Hepatocyte (in vitro differentiated cells): ENCODE data around the gene HEXB. TPM values are rescaled to one million over a fixed set of nuclear protein-coding genes. Genes with fewer than 3 reads are reported as not detected.

Experiments
- DNase-seq: peaks from one replicate; pipeline ENCODE4 v3.0.0-alpha.2; 2016; ENCODE audit warnings: low spot score
- H2AFZ ChIP-seq: fragments of 200-600 bp; sonication (generic); 2 replicates; pipeline ENCODE4 v1.6.0; 2016; ENCODE audit warnings: antibody characterized with exemption, mild to moderate bottlenecking
- H3K27ac ChIP-seq: fragments of 200-600 bp; sonication (generic); 2 replicates; pipeline ENCODE4 v1.5.1; 2016; ENCODE audit warnings: mild to moderate bottlenecking
- H3K27me3 ChIP-seq: fragments of 200-600 bp; sonication (generic); 2 replicates; pipeline ENCODE4 v1.6.1; 2016
- H3K36me3 ChIP-seq: fragments of 200-600 bp; sonication (generic); replicated peaks from 2 replicates; pipeline ENCODE4 v1.5.1; 2016; ENCODE audit warnings: low read depth; ENCODE audit not compliant: insufficient read depth
- H3K4me1 ChIP-seq: fragments of 200-600 bp; sonication (generic); 2 replicates; pipeline ENCODE4 v1.5.1; 2016; ENCODE audit warnings: mild to moderate bottlenecking, moderate library complexity; ENCODE audit not compliant: insufficient read depth
- H3K4me2 ChIP-seq: fragments of 200-600 bp; sonication (generic); 2 replicates; pipeline ENCODE4 v1.6.0; 2016
- H3K4me3 ChIP-seq: fragments of 200-600 bp; sonication (generic); 2 replicates; pipeline ENCODE4 v1.5.1; 2016; ENCODE audit warnings: mild to moderate bottlenecking
- H3K79me2 ChIP-seq: fragments of 200-600 bp; sonication (generic); 2 replicates; pipeline ENCODE4 v1.6.0; 2017; ENCODE audit warnings: mild to moderate bottlenecking
- H3K9me2 ChIP-seq: fragments of 200-600 bp; sonication (generic); replicated peaks from 2 replicates; pipeline ENCODE4 v1.6.0; 2017; ENCODE audit warnings: mild to moderate bottlenecking; ENCODE audit not compliant: insufficient read depth
- H3K9me3 ChIP-seq: fragments of 200-600 bp; sonication (generic); 2 replicates; pipeline ENCODE4 v1.5.1; 2016; ENCODE audit warnings: low read depth, mild to moderate bottlenecking
- H4K20me1 ChIP-seq: fragments of 200-600 bp; sonication (generic); 2 replicates; pipeline ENCODE4 v1.6.0; 2016; ENCODE audit warnings: mild to moderate bottlenecking; ENCODE audit not compliant: insufficient read depth, poor library complexity, severe bottlenecking
- CTCF ChIP-seq: fragments of 200-600 bp; sonication (generic); IDR thresholded peaks from 2 replicates; pipeline ENCODE4 v1.5.1; 2016; ENCODE audit warnings: antibody characterized with exemption, mild to moderate bottlenecking; ENCODE audit not compliant: poor library complexity
- EZH2 ChIP-seq: fragments of 200-600 bp; sonication (generic); IDR thresholded peaks from 2 replicates; pipeline ENCODE4 v1.6.1; 2016; ENCODE audit warnings: antibody characterized with exemption, mild to moderate bottlenecking, borderline replicate concordance
- EZH2phosphoT487 ChIP-seq: fragments of 200-600 bp; sonication (generic); IDR thresholded peaks from one replicate; pipeline ENCODE4 v1.6.1; 2018; ENCODE audit warnings: antibody characterized with exemption, mild to moderate bottlenecking, low read depth, moderate library complexity; ENCODE audit not compliant: unreplicated experiment, severe bottlenecking
- WGBS: methylation state at CpG from one replicate; pipeline ENCODE4 v1.1.6; 2016; ENCODE audit warnings: low lambda C conversion rate; ENCODE audit errors: missing lambda C conversion rate; 5-methylcytosine and 5-hydroxymethylcytosine counted together
- polyA plus RNA-seq: library from polyadenylated mRNA; unstranded; fragments of >200 nt; fragmentation: Nextera tagmentation; extraction: Ambion mirVana; gene quantifications from 2 replicates; pipeline ENCODE4 v1.2.1, GENCODE V29; 2016
- total RNA-seq: library from RNA; depleted of rRNA; stranded (reverse); fragments of >200 nt; gene quantifications from 2 replicates; pipeline ENCODE4 v1.2.3, GENCODE V29; 2014

Gene HEXB
- total RNA-seq (216 and 224 TPM in 2 replicates), polyA plus RNA-seq (191 and 226 TPM in 2 replicates)

- H3K4me1 ChIP-seq = peaks cover 9% of the 10 kb centered on the region
- peak within 1 kb of the TSS; percentile 82 for H3K27ac ChIP-seq
- H3K36me3 ChIP-seq = no peaks in the 10 kb centered on the region
- peak within 1 kb of the TSS; percentile 87 for H3K4me2 ChIP-seq
- no peak for TF ChIP-seq EZH2
- TF ChIP-seq CTCF = no peak
- no peak for TF ChIP-seq EZH2phosphoT487
- no peaks in the 10 kb centered on the region for H3K27me3 ChIP-seq
- H3K9me2 ChIP-seq = no peaks in the 10 kb centered on the region
- H4K20me1 ChIP-seq = no peaks in the 10 kb centered on the region
- peak; percentile 95 for DNase-seq
- H3K79me2 ChIP-seq = peaks cover 20% of the 10 kb centered on the region
- WGBS = 7% methylated on average over 74 of the region's 78 CpGs
- H3K4me3 ChIP-seq = peak within 1 kb of the TSS; percentile 86
- no peaks in the 10 kb centered on the region for H3K9me3 ChIP-seq
- H2AFZ ChIP-seq = peak within 1 kb of the TSS; percentile 83
Observed at GRCh38 chr5:74684900-74685851, at the start of gene HEXB. Gene HEXB (plus strand): TSS chr5:74685233. CDS start chr5:74685261, 28 bp downstream.

GRCh38 chr5:74636149-74636548, 48.9 kb upstream of the HEXB start:
- Histone ChIP-seq H2AFZ (no peak overlapping the region), H3K36me3 (no peaks in the 10 kb centered on the region), H3K9me3 (no peaks in the 10 kb centered on the region), H3K27ac (no peak overlapping the region), H3K4me3 (no peak overlapping the region), H3K4me1 (peaks cover 36% of the 10 kb centered on the region), H3K27me3 (no peaks in the 10 kb centered on the region), H3K9me2 (no peaks in the 10 kb centered on the region), H4K20me1 (peaks cover 63% of the 10 kb centered on the region), H3K4me2 (peak overlapping the region; percentile 97), H3K79me2 (peaks cover 80% of the 10 kb centered on the region)
- no peak for TF ChIP-seq EZH2phosphoT487
- TF ChIP-seq EZH2 = no peak
- no peak for TF ChIP-seq CTCF
- 75% methylated on average over 12 of the region's 12 CpGs for WGBS
- DNase-seq = no peak

- no peak overlapping the region for H2AFZ ChIP-seq
- peak overlapping the region; percentile 97 for H3K27ac ChIP-seq
- H3K79me2 ChIP-seq = peaks cover 79% of the 10 kb centered on the region
- H3K4me2 ChIP-seq = peak overlapping the region; percentile 97
- 59% methylated on average over 4 of the region's 4 CpGs for whole genome bisulfite sequencing
- H3K9me2 ChIP-seq = no peaks in the 10 kb centered on the region
- no peaks in the 10 kb centered on the region for H3K9me3 ChIP-seq
- TF ChIP-seq EZH2 (no peak), CTCF (no peak), EZH2phosphoT487 (no peak)
- DNase-seq = no peak
- H3K4me3 ChIP-seq = no peak overlapping the region
- H3K4me1 ChIP-seq = peaks cover 32% of the 10 kb centered on the region
- no peaks in the 10 kb centered on the region for H3K36me3 ChIP-seq
- H4K20me1 ChIP-seq = peaks cover 63% of the 10 kb centered on the region
- H3K27me3 ChIP-seq = no peaks in the 10 kb centered on the region
Observed at GRCh38 chr5:74636552-74636951, 48.5 kb upstream of the HEXB start.
